ENCODE measurements around the gene ENTPD8.

GRCh38 chr9:137427454-137428310, 13.5 kb downstream of the ENTPD8 start:
- no peak for TF ChIP-seq POLR2AphosphoS5 (IDR thresholded peaks at IDR 0.05)
- TF ChIP-seq CTCF (IDR thresholded peaks at IDR 0.05), result no peak
- TF ChIP-seq POLR2A (IDR thresholded peaks at IDR 0.05), result no peak
- no peak for TF ChIP-seq EP300 (IDR thresholded peaks at IDR 0.05)
